Neural cell (in vitro differentiated cells): ENCODE measurements around the gene SFT2D2. TPM values are rescaled to one million over a fixed set of nuclear protein-coding genes. Genes with fewer than 3 reads are reported as not detected.

Experiments used
- H2AFZ ChIP-seq: fragments of 200-600, 300-800 bp; sonication (generic), shearing (Covaris generic); 2 replicates; pipeline ENCODE4 v1.6.0; 2014; ENCODE audit warnings: low read depth, mild to moderate bottlenecking, antibody characterized with exemption, low read length, moderate library complexity
- H3F3A ChIP-seq: fragments of 200-600 bp; shearing (Covaris generic); 2 replicates; pipeline ENCODE4 v1.6.1; 2016; ENCODE audit warnings: mild to moderate bottlenecking, moderate library complexity, mixed read lengths, antibody characterized with exemption, low read length; ENCODE audit not compliant: insufficient read depth, poor library complexity, severe bottlenecking
- H3K27ac ChIP-seq: fragments of 200-600, 300-800 bp; sonication (generic), shearing (Covaris generic); 2 replicates; pipeline ENCODE4 v1.5.1; 2014; ENCODE audit warnings: mild to moderate bottlenecking, low read length, moderate library complexity
- H3K27me3 ChIP-seq: fragments of 300-800, 200-600 bp; sonication (generic), shearing (Covaris generic); 2 replicates; pipeline ENCODE4 v1.6.0; 2014; ENCODE audit warnings: mild to moderate bottlenecking, low read depth, low read length, moderate library complexity; ENCODE audit not compliant: insufficient read depth
- H3K36me3 ChIP-seq: fragments of 300-800, 200-600 bp; sonication (generic), shearing (Covaris generic); 2 replicates; pipeline ENCODE4 v1.5.1; 2014; ENCODE audit warnings: mild to moderate bottlenecking, antibody characterized with exemption, low read length, moderate library complexity; ENCODE audit not compliant: insufficient read depth
- H3K4me2 ChIP-seq: fragments of 300-800, 200-600 bp; sonication (generic), shearing (Covaris generic); 2 replicates; pipeline ENCODE4 v1.6.0; 2014; ENCODE audit warnings: mild to moderate bottlenecking, low read length
- H3K4me3 ChIP-seq: fragments of 300-800, 200-600 bp; sonication (generic), shearing (Covaris generic); 2 replicates; pipeline ENCODE4 v1.5.1; 2014; ENCODE audit warnings: mild to moderate bottlenecking, low read length, moderate library complexity
- H3K79me2 ChIP-seq: fragments of 200-600 bp; shearing (Covaris generic); replicated peaks from 2 replicates; pipeline ENCODE4 v1.6.0; 2014; ENCODE audit warnings: mild to moderate bottlenecking, low read length, moderate library complexity; ENCODE audit not compliant: insufficient read depth
- H3K9ac ChIP-seq: fragments of 300-800, 200-600 bp; sonication (generic), shearing (Covaris generic); 2 replicates; pipeline ENCODE4 v1.6.1; 2016; ENCODE audit warnings: mild to moderate bottlenecking, low read length, mixed read lengths
- H3K9me2 ChIP-seq: fragments of 200-600 bp; shearing (Covaris generic); 2 replicates; pipeline ENCODE4 v1.6.1; 2016; ENCODE audit warnings: mild to moderate bottlenecking, low read length, mixed read lengths; ENCODE audit not compliant: insufficient read depth
- H3K9me3 ChIP-seq: fragments of 200-600, 300-800 bp; sonication (generic), shearing (Covaris generic); 2 replicates; pipeline ENCODE4 v1.6.1; 2016; ENCODE audit warnings: mild to moderate bottlenecking, mixed run types, low read length, moderate library complexity, mixed read lengths
- H4K20me1 ChIP-seq: fragments of 200-600 bp; shearing (Covaris generic); 2 replicates; pipeline ENCODE4 v1.6.1; 2016; ENCODE audit warnings: mild to moderate bottlenecking, mixed run types; ENCODE audit not compliant: insufficient read depth
- CTCF ChIP-seq: fragments of 450-650 bp; IDR thresholded peaks from 2 replicates; pipeline ENCODE4 v1.5.1; 2014; ENCODE audit warnings: antibody characterized with exemption, mild to moderate bottlenecking, moderate library complexity; ENCODE audit not compliant: poor library complexity, severe bottlenecking
- EP300 ChIP-seq: fragments of 450-650 bp; conservative IDR thresholded peaks from 2 replicates; pipeline ENCODE4 v1.6.1; 2014; ENCODE audit warnings: antibody characterized with exemption, mild to moderate bottlenecking, moderate library complexity; ENCODE audit not compliant: poor library complexity, severe bottlenecking
- EZH2 ChIP-seq: fragments of 200-600, 300-800 bp; shearing (Covaris generic), sonication (generic); IDR thresholded peaks from 2 replicates; pipeline ENCODE4 v1.6.1; 2014; ENCODE audit warnings: antibody characterized with exemption, low read length, borderline replicate concordance, mild to moderate bottlenecking; ENCODE audit not compliant: insufficient read depth, poor library complexity, severe bottlenecking
- MXI1 ChIP-seq: fragments of 450-650 bp; conservative IDR thresholded peaks from 2 replicates; pipeline ENCODE4 v1.6.1; 2014; ENCODE audit warnings: antibody characterized with exemption, mild to moderate bottlenecking; ENCODE audit not compliant: poor library complexity, severe bottlenecking
- POLR2AphosphoS5 ChIP-seq: IDR thresholded peaks from 2 replicates; pipeline ENCODE4 v1.6.1; 2012
- RAD21 ChIP-seq: fragments of 450-650 bp; conservative IDR thresholded peaks from 2 replicates; pipeline ENCODE4 v1.6.1; 2014; ENCODE audit warnings: antibody characterized with exemption, mild to moderate bottlenecking, moderate library complexity
- REST ChIP-seq: IDR thresholded peaks from 2 replicates; pipeline ENCODE4 v1.6.1; 2012; ENCODE audit warnings: borderline replicate concordance
- SMC3 ChIP-seq: fragments of 450-650 bp; conservative IDR thresholded peaks from 2 replicates; pipeline ENCODE4 v1.6.1; 2014; ENCODE audit warnings: antibody characterized with exemption, mild to moderate bottlenecking, moderate library complexity; ENCODE audit not compliant: poor library complexity
- TAF1 ChIP-seq: IDR thresholded peaks from 2 replicates; pipeline ENCODE4 v1.6.1; 2012; ENCODE audit warnings: low read depth
- polyA plus RNA-seq: library from polyadenylated mRNA; depleted of rRNA; stranded (reverse); fragments of >200 nt; gene quantifications from 2 replicates; pipeline ENCODE4 v1.2.3, GENCODE V29; 2014

The SFT2D2 gene
- polyA plus RNA-seq, 1 donor from 2014 or later: 8.3 TPM

- H4K20me1 ChIP-seq: no peaks in the 10 kb centered on the region
Observed at GRCh38 chr1:168271636-168272035, 45.8 kb downstream of the SFT2D2 start.

GRCh38 chr1:168273575-168273974 is 47.8 kb downstream of the SFT2D2 start:
- Histone ChIP-seq H2AFZ (no peak overlapping the region), H3K9me3 (no peaks in the 10 kb centered on the region), H3K4me2 (no peak overlapping the region), H3K27ac (no peak overlapping the region), H3K4me3 (no peak overlapping the region), H3K9ac (no peak overlapping the region), H4K20me1 (no peaks in the 10 kb centered on the region), H3F3A (no peaks in the 10 kb centered on the region), H3K27me3 (no peaks in the 10 kb centered on the region), H3K79me2 (no peaks in the 10 kb centered on the region), H3K9me2 (no peaks in the 10 kb centered on the region), H3K36me3 (no peaks in the 10 kb centered on the region)
- no peak for TF ChIP-seq RAD21
- TF ChIP-seq SMC3: no peak
- TF ChIP-seq EP300: no peak
- no peak for TF ChIP-seq REST
- TF ChIP-seq MXI1: no peak
- no peak for TF ChIP-seq POLR2AphosphoS5
- TF ChIP-seq TAF1: no peak
- no peak for TF ChIP-seq EZH2

More at GRCh38 chr1:168271636-168272035, 45.8 kb downstream of the SFT2D2 start:
- Histone ChIP-seq H3K9me2 (no peaks in the 10 kb centered on the region), H3K4me2 (no peak overlapping the region), H3K4me3 (no peak overlapping the region), H3K27me3 (no peaks in the 10 kb centered on the region), H3K9ac (no peak overlapping the region), H2AFZ (no peak overlapping the region), H3K9me3 (no peaks in the 10 kb centered on the region), H3K79me2 (no peaks in the 10 kb centered on the region), H3K36me3 (no peaks in the 10 kb centered on the region), H3F3A (no peaks in the 10 kb centered on the region), H3K27ac (no peak overlapping the region)
- TF ChIP-seq POLR2AphosphoS5 (no peak), CTCF (no peak), REST (no peak), EP300 (no peak), MXI1 (no peak), EZH2 (no peak), SMC3 (no peak), TAF1 (no peak), RAD21 (no peak)
